GM18868 (cell line): ENCODE results near the gene SPTBN2.
"Not testable (repeated sequence)": the region's sequence is repeated elsewhere in the genome, so short reads cannot be mapped to it uniquely, and the experiment has no call there.

Source experiments
- ATAC-seq: cut with Tn5 transposase; IDR thresholded peaks from one replicate; pipeline ENCODE4 v1.9.1; 2021; ENCODE audit warnings: mild to moderate bottlenecking, moderate library complexity; ENCODE audit not compliant: unreplicated experiment

Gene SPTBN2

DNA sequence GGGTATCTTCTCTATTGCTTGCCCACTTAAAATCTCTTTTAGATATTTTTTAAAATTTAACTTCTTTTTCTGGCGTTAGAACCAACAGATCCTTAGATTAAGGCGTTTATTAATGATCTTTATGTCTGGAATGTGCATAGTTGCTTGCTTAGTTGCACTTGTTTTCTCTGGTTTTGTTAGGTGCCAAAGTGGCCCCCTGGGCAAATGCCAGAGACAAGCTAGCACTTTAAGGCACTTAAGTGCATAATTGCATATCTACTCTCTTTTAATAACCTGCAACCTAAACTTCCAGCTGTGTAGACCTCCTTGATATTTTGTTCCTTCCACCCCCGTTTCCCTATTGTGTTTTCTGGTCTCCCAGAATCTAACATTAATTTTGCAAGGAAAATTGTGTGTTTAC, 87.2 kb downstream of the SPTBN2 start:
- ATAC-seq: no peak

DNA sequence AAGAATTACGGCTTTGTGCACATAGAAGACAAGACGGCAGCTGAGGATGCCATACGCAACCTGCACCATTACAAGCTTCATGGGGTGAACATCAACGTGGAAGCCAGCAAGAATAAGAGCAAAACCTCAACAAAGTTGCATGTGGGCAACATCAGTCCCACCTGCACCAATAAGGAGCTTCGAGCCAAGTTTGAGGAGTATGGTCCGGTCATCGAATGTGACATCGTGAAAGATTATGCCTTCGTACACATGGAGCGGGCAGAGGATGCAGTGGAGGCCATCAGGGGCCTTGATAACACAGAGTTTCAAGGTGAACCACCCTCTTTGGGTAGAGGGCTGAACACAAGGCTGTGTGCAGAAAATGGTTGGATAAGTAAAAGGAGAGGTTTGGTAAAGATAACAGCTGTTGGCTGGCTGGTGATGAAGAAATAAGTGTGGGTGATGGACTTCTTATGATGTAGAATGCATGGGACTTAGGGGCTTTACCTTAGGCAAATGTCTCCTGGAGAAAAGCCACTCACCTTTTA, 89.1 kb downstream of the SPTBN2 start:
- ATAC-seq: not testable (repeated sequence)

DNA sequence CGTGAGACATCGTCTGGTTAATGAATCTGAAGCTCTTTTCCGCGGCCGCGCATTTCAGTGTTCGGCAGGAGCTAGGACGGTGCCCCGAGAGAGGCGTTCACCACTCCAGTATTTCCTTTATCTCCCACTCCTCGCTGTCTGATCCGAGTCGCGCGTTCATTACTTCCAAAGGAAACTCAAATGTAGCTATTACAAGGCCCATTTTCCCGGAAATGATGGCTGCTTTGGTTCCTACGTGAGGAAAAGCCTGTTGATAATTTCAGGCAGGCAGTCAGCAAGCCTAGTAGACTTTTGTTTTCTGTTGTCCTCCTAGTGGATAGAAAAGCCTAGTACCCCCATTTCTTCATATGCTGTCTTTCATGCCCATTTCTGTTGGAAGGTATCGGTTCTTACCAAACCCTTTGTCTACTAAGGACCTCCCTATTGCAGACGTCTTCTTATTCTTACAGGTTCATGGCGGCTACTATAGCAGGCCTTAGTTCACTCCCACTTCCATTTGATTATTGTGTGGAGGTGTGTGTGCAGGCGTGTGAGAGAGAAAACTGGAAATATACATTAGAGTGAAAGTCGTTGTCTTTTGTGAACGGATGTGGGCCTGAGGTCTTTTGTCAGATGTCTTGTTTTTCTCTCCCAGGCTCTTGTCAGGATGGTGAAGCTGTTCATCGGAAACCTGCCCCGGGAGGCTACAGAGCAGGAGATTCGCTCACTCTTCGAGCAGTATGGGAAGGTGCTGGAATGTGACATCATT, 89.8 kb downstream of the SPTBN2 start:
- no peak for ATAC-seq

DNA sequence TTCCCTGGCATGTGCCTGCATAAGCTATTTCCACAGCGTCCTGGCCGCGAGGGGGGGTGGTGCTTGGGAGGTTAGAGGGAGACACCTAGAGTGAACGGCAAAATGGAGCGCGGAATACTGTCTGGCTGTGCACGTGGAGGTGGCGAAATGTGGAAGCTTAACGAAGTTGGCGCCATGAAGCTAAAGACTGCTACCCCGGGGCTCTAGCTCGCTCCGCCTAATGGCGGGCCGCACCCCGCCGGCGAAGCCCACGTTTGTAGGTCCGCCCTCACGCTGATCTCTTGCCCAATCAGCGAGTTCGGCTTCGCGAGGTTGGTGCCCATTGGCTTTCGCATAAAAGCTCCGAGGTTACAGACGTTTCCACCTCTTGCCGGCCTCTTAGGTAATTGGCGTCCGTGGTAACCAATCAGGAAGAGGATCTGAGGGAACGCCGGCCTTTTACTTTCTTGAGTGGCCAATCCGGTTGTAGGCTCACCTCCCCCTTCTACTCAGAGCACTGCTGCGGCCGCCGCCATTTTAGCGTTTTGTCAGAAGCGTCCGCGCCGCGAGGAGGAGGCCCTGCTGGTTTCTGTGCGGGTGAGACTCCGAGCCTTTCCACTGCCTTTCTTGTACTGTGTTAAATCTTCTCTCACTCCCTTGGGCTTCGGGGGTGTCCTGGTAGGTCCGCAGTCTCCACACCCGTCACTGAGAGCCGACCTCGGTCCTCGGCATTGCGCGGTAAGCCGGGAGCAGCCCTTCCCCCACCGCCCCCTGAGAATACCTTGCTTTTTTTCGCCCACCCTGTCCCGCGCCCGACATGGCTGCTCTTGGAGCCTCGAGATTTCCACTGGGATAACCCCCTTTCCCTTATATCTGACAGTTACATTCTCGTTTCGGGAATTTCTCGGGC, 90.6 kb downstream of the SPTBN2 start, which contains the start of gene RBM4:
TSS of gene RBM4 (plus strand) at position 527 of the 889 bp plus-strand sequence. CDS start 1,009 bp downstream, outside the sequence.
- peak; percentile 94 for ATAC-seq

DNA sequence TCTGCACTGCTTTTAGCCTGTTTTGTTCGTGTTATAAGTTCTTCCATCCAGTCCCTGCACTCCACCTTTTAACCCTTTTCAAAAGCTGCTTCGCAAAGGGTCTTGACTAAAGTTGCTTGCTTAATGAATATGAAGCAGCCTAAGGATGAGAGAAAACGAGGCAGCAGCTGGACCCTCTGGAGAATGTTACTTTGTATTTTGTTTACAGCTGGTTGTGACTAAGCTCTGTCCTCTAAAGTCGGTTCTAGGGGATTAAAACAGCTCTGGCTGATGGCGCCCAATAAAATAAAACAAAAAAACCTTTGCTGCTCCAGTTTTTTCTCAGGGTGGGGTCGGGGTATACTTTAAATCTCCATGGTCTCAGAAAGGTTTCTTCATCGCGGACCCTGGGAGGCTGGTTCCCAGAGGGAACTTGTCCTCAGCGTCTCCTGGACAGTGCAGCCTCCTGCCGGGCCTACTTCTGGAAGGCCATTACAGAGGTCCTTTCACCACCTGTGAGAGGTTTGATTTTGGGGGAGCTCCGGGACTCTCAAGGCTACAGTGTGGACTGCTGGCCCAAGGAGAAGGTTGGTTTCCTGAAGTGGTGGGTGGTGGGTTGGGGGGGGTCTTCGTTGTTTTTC, 91.3 kb downstream of the SPTBN2 start:
- ATAC-seq: no peak

DNA sequence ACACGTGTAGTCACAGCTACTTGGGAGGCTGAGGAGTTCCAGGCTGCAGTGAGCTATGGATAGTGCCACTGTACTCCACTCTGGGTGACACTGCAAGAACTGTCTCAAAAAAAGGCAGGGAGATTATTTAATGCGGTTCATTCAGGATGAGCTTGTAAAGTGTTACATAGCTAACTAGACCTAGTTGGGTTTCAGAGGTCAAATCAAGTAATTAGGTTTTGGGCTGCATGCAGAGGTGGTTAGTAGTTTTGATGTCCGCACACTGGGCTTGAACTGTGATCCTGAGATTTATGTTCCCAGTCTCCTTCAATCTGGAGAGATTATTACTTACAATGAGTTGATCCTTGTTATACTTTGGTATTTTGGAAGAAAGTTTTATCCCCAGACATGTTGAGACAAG, 92.6 kb downstream of the SPTBN2 start:
- ATAC-seq: no peak
